Thoracic aorta (tissue), 2 donors: Measurements from ENCODE around the gene ARSB. TPM values are rescaled to one million over a fixed set of nuclear protein-coding genes. Genes with fewer than 3 reads are reported as not detected.

Source experiments
- ATAC-seq: fragments of 150-250 bp; one replicate; pipeline ENCODE4 v1.8.0; 2017; ENCODE audit warnings: low read depth; ENCODE audit not compliant: insufficient number of reproducible peaks, low FRiP score
- DNase-seq: peaks from one replicate; pipeline ENCODE4 v3.0.0-alpha.2; 2020; ENCODE audit warnings: low spot score
- H3K27ac ChIP-seq, 2 donors: fragments of 200-600 bp; sonication (generic); 1 replicate in 1 of 2; 2 replicates in 1 of 2; pipeline ENCODE4 v1.5.1; 2016; ENCODE audit warnings: mild to moderate bottlenecking in 2 of 2, moderate library complexity in 2 of 2
- H3K27me3 ChIP-seq: fragments of 200-600 bp; sonication (generic); replicated peaks from 2 replicates; pipeline ENCODE4 v1.6.0; 2016; ENCODE audit warnings: mild to moderate bottlenecking; ENCODE audit not compliant: insufficient read depth
- H3K36me3 ChIP-seq: fragments of 200-600 bp; sonication (generic); one replicate; pipeline ENCODE4 v1.5.1; 2016
- H3K4me1 ChIP-seq, 2 donors: fragments of 200-600 bp; sonication (generic); 1 replicate in 1 of 2; 2 replicates in 1 of 2; pipeline versions ENCODE4 v1.5.1 to v1.6.0; 2016; ENCODE audit warnings: low read depth in 2 of 2, mild to moderate bottlenecking in 1 of 2; ENCODE audit not compliant: control insufficient read depth in 1 of 2
- H3K4me3 ChIP-seq: fragments of 200-600 bp; sonication (generic); 2 replicates; pipeline ENCODE4 v1.5.1; 2016; ENCODE audit warnings: mild to moderate bottlenecking
- H3K9me3 ChIP-seq: fragments of 200-600 bp; sonication (generic); 2 replicates; pipeline ENCODE4 v1.5.1; 2016
- CTCF ChIP-seq: fragments of 200-600 bp; sonication (generic); IDR thresholded peaks from one replicate; pipeline ENCODE4 v1.5.1; 2019; ENCODE audit warnings: antibody characterized with exemption
- total RNA-seq, 2 donors: library from RNA; depleted of rRNA; stranded (reverse); fragments of >200 nt; gene quantifications; one replicate each; pipeline versions ENCODE4 v1.1.0 to v1.2.3, GENCODE V29; 2016

Gene ARSB
- total RNA-seq, 2 donors from 2014 or later: 26.1 to 36.0 TPM

- H3K27ac ChIP-seq: no peak overlapping the region
- ATAC-seq: no peak
- no peaks in the 10 kb centered on the region for H3K36me3 ChIP-seq
- H3K9me3 ChIP-seq: no peaks in the 10 kb centered on the region
- no peaks in the 10 kb centered on the region for H3K27me3 ChIP-seq
- peaks cover 0 to 11% of the 10 kb centered on the region in 2 donors for H3K4me1 ChIP-seq
- DNase-seq: no peak
- H3K4me3 ChIP-seq: no peak overlapping the region
- no peak for TF ChIP-seq CTCF
These were observed 57.3 kb downstream of the ARSB start for GRCh38 chr5:78927657-78928282.

GRCh38 chr5:78926252-78926651, 58.9 kb downstream of the ARSB start:
- Histone ChIP-seq H3K36me3 (no peaks in the 10 kb centered on the region), H3K4me3 (no peak overlapping the region), H3K9me3 (no peaks in the 10 kb centered on the region), H3K27me3 (no peaks in the 10 kb centered on the region), H3K27ac (no peak overlapping the region), H3K4me1 (peaks cover 0 to 7% of the 10 kb centered on the region in 2 donors)
- DNase-seq: no peak
- no peak for ATAC-seq
- TF ChIP-seq CTCF: no peak

DNA sequence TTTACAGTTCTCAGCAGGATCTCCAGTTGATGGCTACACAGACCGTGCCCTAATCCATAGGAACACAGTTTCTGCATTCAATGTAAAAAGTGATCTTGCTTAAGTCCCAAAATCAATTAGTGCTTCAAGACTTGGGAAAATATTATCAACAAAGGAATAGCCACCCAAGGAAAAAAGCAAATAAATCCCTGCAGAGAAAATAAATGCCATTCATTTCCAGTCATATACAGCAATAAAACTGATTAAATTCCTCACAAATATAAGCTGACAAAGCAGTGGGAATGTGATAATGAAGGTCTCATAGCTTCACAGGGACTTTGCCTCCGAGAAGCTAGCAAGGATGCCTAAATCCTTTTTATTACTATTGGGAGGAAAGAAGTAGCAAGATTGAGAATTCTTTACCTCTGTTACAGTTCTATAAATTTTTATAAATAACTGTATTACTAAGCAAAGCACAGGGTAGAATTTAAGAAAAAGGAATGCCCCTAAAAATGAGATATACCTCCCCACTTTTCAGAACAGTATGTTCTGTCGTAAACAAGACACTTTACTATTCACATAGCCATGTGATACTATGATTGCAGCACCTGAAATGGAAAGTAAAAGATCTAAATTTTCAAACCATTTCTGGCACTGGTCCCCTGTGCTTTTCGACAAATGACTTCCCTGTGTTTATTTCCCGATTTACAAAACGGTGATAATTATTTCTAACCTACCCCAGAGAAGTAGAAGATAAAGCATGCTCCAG, 59.8 kb downstream of the ARSB start:
- H3K36me3 ChIP-seq: no peaks in the 10 kb centered on the region
- DNase-seq: no peak

DNA sequence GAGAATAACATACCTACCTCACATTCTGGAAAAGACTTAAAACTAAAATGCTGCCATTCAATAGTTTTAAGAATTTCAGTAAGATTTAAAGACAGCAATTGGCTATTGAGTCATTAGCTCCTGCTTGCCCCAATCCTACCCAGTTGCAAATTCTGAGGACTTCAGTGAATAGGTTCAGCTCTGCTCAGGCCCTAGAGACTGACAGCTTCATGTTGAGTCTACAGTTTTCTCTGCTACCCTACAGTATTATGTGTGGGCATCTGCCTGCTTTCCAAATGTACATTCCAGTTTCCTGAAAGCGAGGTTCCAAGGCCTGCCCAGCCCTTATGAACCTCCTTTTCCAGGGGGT, 61.5 kb downstream of the ARSB start:
- Histone ChIP-seq H3K4me3 (no peak overlapping the region), H3K36me3 (no peaks in the 10 kb centered on the region), H3K27me3 (no peaks in the 10 kb centered on the region), H3K27ac (no peak overlapping the region), H3K9me3 (no peaks in the 10 kb centered on the region), H3K4me1 (no peaks in the 10 kb centered on the region)
- TF ChIP-seq CTCF: no peak
- ATAC-seq (no peak), DNase-seq (no peak)

More for the DNA sequence above, 59.8 kb downstream of the ARSB start:
- no peak for TF ChIP-seq CTCF
- no peaks in the 10 kb centered on the region for H3K27me3 ChIP-seq
- no peak overlapping the region for H3K4me3 ChIP-seq
- no peaks in the 10 kb centered on the region for H3K9me3 ChIP-seq
- ATAC-seq: no peak
- no peak overlapping the region for H3K27ac ChIP-seq
- no peaks in the 10 kb centered on the region for H3K4me1 ChIP-seq

DNA sequence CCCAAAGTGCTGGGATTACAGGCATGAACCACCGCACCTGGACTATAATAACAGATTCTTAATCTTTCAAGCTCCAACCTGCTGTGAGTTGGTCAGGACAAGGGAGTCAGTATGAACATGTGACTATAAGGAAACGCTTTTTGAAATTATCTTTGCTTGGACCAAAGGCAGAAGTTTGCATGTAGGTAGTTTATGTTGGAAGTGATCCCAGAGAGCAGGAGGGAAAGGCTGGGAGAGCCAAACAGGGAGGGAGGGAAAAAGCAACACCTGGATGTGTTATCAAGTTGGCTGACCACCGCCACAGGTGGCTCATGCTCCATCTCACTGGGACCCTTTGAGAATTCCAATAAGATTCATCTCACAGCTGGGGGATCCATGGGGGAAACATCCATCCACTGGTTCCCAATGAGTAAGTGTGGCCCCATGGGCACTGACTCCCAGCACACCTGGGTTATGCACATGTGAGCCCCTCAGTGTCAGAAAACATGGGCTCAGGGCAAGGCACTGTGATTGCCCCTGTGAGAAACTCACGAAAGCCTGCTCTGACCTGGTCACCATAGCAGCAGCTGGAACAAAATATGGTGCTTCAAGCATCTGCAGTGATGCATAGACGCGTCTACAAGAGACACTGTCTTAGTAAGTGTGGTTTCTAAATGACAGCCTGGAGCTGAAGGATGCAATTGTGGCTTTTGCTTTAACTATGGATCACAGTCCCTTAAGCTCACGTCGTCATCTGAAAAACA, 62.1 kb downstream of the ARSB start:
- Histone ChIP-seq H3K36me3 (no peaks in the 10 kb centered on the region), H3K4me3 (no peak overlapping the region), H3K9me3 (no peaks in the 10 kb centered on the region), H3K27me3 (no peaks in the 10 kb centered on the region), H3K27ac (no peak overlapping the region), H3K4me1 (no peaks in the 10 kb centered on the region)
- no peak for TF ChIP-seq CTCF
- DNase-seq (no peak), ATAC-seq (no peak)
